PFSK-1 (cell line): ENCODE data around the gene IFITM1.

ENCODE experiments used
- FOXP2 ChIP-seq: optimal IDR thresholded peaks from 2 replicates; pipeline ENCODE3; 2011; ENCODE audit warnings: borderline replicate concordance, control low read depth, inconsistent platforms; ENCODE audit not compliant: insufficient read depth; ENCODE audit errors: extremely low read length, extremely low read depth
- POLR2AphosphoS5 ChIP-seq: IDR thresholded peaks from 2 replicates; pipeline ENCODE4 v1.6.1; 2012; ENCODE audit warnings: low read depth, mild to moderate bottlenecking, control low read depth, low read length, moderate library complexity
- SIN3A ChIP-seq: IDR thresholded peaks from 2 replicates; pipeline ENCODE4 v1.6.1; 2012; ENCODE audit warnings: mild to moderate bottlenecking, low read length, moderate library complexity, borderline replicate concordance; ENCODE audit not compliant: insufficient read depth
- TAF1 ChIP-seq: IDR thresholded peaks from 2 replicates; pipeline ENCODE4 v1.6.1; 2012; ENCODE audit warnings: low read length, control low read depth, borderline replicate concordance; ENCODE audit not compliant: insufficient read depth
- TF ChIP-seq, protein P1 (sequence below), 2 experiments: IDR thresholded peaks; 2 replicates each; pipeline versions ENCODE4 v1.6.1 to v1.8.0; 2011 to 2012; ENCODE audit warnings: low read depth in 2 of 2, low read length in 2 of 2, control low read depth in 1 of 2, inconsistent platforms in 1 of 2, mild to moderate bottlenecking in 1 of 2, moderate library complexity in 1 of 2; ENCODE audit not compliant: insufficient read depth in 1 of 2

IFITM1 gene

DNA sequence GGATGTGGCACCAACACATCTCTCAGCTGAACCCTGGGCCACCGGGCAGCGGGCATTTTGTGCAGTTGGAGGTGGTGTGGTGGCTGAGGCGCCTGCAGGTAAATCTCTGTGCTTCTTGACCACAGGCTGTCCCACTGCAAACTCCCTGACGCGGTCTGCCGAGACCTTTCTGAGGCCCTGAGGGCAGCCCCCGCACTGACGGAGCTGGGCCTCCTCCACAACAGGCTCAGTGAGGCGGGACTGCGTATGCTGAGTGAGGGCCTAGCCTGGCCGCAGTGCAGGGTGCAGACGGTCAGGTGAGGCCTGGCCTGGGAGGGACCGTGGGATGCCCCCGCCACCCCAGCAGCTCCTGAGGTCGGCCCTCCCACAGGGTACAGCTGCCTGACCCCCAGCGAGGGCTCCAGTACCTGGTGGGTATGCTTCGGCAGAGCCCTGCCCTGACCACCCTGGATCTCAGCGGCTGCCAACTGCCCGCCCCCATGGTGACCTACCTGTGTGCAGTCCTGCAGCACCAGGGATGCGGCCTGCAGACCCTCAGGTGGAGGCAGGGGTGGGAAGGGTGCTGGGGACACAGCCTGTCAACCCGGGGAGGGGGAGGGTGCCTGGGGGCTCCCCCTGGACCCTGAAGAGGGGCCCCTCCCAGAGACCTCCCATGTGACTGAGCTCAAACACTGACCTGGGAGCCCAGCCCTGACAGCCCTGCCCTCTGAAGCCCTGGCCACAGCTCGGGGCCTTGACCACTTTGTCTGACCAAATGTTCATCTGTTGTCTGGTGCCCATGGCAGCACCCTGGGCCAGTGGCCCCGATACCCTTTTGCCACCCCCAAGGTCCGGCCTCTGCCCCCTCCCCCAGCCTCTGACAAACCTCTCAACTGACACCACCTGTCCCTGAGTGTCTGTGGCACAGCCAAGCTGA, 29.5 kb upstream of the IFITM1 start:
- TF ChIP-seq, protein P1, sequence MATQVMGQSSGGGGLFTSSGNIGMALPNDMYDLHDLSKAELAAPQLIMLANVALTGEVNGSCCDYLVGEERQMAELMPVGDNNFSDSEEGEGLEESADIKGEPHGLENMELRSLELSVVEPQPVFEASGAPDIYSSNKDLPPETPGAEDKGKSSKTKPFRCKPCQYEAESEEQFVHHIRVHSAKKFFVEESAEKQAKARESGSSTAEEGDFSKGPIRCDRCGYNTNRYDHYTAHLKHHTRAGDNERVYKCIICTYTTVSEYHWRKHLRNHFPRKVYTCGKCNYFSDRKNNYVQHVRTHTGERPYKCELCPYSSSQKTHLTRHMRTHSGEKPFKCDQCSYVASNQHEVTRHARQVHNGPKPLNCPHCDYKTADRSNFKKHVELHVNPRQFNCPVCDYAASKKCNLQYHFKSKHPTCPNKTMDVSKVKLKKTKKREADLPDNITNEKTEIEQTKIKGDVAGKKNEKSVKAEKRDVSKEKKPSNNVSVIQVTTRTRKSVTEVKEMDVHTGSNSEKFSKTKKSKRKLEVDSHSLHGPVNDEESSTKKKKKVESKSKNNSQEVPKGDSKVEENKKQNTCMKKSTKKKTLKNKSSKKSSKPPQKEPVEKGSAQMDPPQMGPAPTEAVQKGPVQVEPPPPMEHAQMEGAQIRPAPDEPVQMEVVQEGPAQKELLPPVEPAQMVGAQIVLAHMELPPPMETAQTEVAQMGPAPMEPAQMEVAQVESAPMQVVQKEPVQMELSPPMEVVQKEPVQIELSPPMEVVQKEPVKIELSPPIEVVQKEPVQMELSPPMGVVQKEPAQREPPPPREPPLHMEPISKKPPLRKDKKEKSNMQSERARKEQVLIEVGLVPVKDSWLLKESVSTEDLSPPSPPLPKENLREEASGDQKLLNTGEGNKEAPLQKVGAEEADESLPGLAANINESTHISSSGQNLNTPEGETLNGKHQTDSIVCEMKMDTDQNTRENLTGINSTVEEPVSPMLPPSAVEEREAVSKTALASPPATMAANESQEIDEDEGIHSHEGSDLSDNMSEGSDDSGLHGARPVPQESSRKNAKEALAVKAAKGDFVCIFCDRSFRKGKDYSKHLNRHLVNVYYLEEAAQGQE (IDR thresholded peaks at IDR 0.05; ENCODE audit: insufficient read depth in 1 of 2, low read depth in 2 of 2, low read length in 2 of 2): no peak
- no peak for TF ChIP-seq FOXP2
- TF ChIP-seq SIN3A: no peak
- no peak for TF ChIP-seq TAF1
- no peak for TF ChIP-seq POLR2AphosphoS5

DNA sequence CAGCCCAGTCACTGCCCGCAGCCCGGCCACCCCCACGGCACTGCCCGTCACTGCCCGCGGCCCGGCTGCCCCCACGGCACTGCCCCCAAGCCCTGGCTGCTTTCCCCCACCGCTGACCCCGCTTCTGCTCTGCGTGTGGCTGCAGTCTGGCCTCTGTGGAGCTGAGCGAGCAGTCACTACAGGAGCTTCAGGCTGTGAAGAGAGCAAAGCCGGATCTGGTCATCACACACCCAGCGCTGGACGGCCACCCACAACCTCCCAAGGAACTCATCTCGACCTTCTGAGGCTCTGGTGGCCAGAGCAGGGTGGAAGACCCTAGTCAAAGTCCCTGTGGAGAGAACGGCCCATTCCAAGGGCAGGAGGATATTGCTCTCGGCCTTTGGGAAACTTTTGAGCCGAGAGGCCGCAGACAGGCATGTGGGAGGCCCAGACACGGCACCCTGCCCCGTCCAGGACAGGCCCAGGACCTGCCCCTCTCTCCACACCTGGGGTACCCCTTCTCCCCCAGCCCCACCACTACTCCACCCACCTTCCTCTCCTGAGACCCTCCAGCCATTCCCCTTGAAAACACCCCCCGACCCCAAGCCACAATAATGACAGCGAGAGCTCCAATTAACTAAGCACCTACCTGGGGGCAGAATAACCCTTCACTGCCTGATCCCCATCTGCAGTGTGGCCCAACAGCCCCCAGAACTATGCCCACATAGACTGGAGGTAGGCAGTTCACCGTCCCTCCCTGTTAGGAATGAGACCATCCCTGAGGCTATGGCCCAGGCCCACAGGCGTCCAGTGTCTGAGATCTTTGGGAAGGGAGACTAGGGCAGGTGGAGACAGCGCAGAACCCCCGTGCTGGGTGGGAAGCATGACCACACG, 28.6 kb upstream of the IFITM1 start:
- TF ChIP-seq TAF1 (no peak), SIN3A (no peak), FOXP2 (no peak), POLR2AphosphoS5 (no peak)
- TF ChIP-seq, protein P1 (IDR thresholded peaks at IDR 0.05; ENCODE audit: insufficient read depth in 1 of 2, low read depth in 2 of 2, low read length in 2 of 2): no peak

DNA sequence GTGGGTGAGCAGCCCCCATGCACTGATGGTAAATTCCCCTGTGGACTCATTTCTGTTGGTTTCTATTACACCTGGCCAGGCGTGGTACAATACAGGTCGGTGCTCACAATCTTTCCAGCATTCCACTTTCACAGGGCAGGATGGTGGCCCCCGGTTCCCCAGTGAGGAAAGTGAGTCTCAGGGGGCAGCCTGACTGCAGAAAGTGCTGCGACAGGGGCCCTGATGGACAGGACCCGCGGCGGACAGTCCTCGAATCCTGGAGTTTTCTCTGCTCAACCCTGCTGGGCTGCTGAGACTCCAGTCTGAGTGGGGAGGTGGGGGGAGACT, 28.0 kb upstream of the IFITM1 start:
- TF ChIP-seq FOXP2 (no peak), TAF1 (no peak), POLR2AphosphoS5 (no peak), SIN3A (no peak)
- TF ChIP-seq, protein P1 (IDR thresholded peaks at IDR 0.05; ENCODE audit: insufficient read depth in 1 of 2, low read depth in 2 of 2, low read length in 2 of 2): no peak

DNA sequence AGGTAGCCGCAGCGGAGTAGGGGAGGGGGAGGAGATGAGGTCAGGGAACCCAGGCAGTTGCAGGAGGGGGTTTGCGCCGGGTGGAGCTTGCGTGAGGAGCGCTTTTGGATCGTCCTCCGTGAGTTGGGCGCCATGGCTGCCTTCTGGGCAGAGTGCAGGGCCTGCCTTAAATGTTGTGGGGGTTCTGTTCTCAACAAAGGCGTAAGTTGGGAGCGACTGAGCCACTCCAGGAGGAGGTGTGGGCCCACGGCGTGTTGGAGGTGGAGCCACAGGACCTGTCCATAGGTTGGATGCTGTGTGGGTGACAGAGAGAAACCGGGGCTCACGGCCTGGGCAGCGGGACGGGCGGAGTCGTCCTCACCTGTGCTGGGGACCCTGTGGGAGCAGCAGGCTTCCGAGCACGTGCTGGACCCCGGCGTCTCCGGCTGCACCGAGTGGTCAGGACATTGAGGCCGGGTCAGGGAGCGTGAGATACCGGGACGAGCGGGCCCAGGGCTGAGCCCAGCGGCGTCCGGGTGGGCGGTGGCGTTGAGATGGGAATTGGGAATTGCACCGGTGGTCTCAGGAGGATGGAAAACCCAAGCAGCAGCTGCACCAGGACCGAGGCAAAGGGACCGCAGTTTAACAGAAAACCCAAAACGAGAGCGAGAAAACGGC, 25.9 kb upstream of the IFITM1 start:
- TF ChIP-seq, protein P1 (IDR thresholded peaks at IDR 0.05; ENCODE audit: insufficient read depth in 1 of 2, low read depth in 2 of 2, low read length in 2 of 2): no peak
- TF ChIP-seq SIN3A (no peak), POLR2AphosphoS5 (no peak), FOXP2 (no peak), TAF1 (no peak)
